ENCODE data around the gene GUCY2C.

Gene GUCY2C

GRCh38 chr12:14695715-14696141, 671 bp downstream of the GUCY2C start:
- ATAC-seq (ENCODE audit: low read depth): no peak
- no peak for TF ChIP-seq CTCF (IDR thresholded peaks at IDR 0.05; ENCODE audit: poor library complexity, severe bottlenecking)

GRCh38 chr12:14694970-14695369, 1.4 kb downstream of the GUCY2C start:
- no peak for ATAC-seq (ENCODE audit: low read depth)
- H3K4me1 ChIP-seq (ENCODE audit: insufficient read depth, poor library complexity, severe bottlenecking): no peaks in the 10 kb centered on the region
- no peaks in the 10 kb centered on the region for H3K9me3 ChIP-seq (ENCODE audit: severe bottlenecking)
- no peak for DNase-seq (ENCODE audit: low spot score)
- H3K27me3 ChIP-seq (ENCODE audit: insufficient read depth, poor library complexity, severe bottlenecking): no peaks in the 10 kb centered on the region
- H3K27ac ChIP-seq (ENCODE audit: poor library complexity, severe bottlenecking): no peak overlapping the region
- H3K36me3 ChIP-seq (ENCODE audit: low read depth): no peaks in the 10 kb centered on the region
- H3K4me3 ChIP-seq (ENCODE audit: severe bottlenecking): no peak overlapping the region
- no peak for TF ChIP-seq CTCF (IDR thresholded peaks at IDR 0.05; ENCODE audit: poor library complexity, severe bottlenecking)

More at GRCh38 chr12:14695715-14696141, 671 bp downstream of the GUCY2C start:
- Histone ChIP-seq H3K27ac (ENCODE audit: poor library complexity, severe bottlenecking) (no peak overlapping the region), H3K4me3 (ENCODE audit: severe bottlenecking) (no peak overlapping the region), H3K27me3 (ENCODE audit: insufficient read depth, poor library complexity, severe bottlenecking) (no peaks in the 10 kb centered on the region), H3K9me3 (ENCODE audit: severe bottlenecking) (no peaks in the 10 kb centered on the region), H3K36me3 (ENCODE audit: low read depth) (no peaks in the 10 kb centered on the region), H3K4me1 (ENCODE audit: insufficient read depth, poor library complexity, severe bottlenecking) (no peaks in the 10 kb centered on the region)
- no peak for DNase-seq (ENCODE audit: low spot score)

- Histone ChIP-seq H3K9me3 (ENCODE audit: severe bottlenecking) (no peaks in the 10 kb centered on the region), H3K27ac (ENCODE audit: poor library complexity, severe bottlenecking) (no peak overlapping the region), H3K4me3 (ENCODE audit: severe bottlenecking) (no peak overlapping the region), H3K27me3 (ENCODE audit: insufficient read depth, poor library complexity, severe bottlenecking) (no peaks in the 10 kb centered on the region), H3K4me1 (ENCODE audit: insufficient read depth, poor library complexity, severe bottlenecking) (no peaks in the 10 kb centered on the region), H3K36me3 (ENCODE audit: low read depth) (no peaks in the 10 kb centered on the region)
- no peak for ATAC-seq (ENCODE audit: low read depth)
- no peak for DNase-seq (ENCODE audit: low spot score)
- TF ChIP-seq CTCF (IDR thresholded peaks at IDR 0.05; ENCODE audit: poor library complexity, severe bottlenecking): no peak
These were observed 2.2 kb downstream of the GUCY2C start for GRCh38 chr12:14694145-14694714.

- DNase-seq (ENCODE audit: low spot score) (no peak), ATAC-seq (ENCODE audit: low read depth) (no peak)
- H3K27me3 ChIP-seq (ENCODE audit: insufficient read depth, poor library complexity, severe bottlenecking): no peaks in the 10 kb centered on the region
- no peak overlapping the region for H3K27ac ChIP-seq (ENCODE audit: poor library complexity, severe bottlenecking)
- no peak for TF ChIP-seq CTCF (IDR thresholded peaks at IDR 0.05; ENCODE audit: poor library complexity, severe bottlenecking)
- no peak overlapping the region for H3K4me3 ChIP-seq (ENCODE audit: severe bottlenecking)
- no peaks in the 10 kb centered on the region for H3K36me3 ChIP-seq (ENCODE audit: low read depth)
- H3K9me3 ChIP-seq (ENCODE audit: severe bottlenecking): no peaks in the 10 kb centered on the region
- H3K4me1 ChIP-seq (ENCODE audit: insufficient read depth, poor library complexity, severe bottlenecking): no peaks in the 10 kb centered on the region
These were observed 3.3 kb downstream of the GUCY2C start for GRCh38 chr12:14693116-14693515.

- no peak overlapping the region for H3K4me3 ChIP-seq (ENCODE audit: severe bottlenecking)
- DNase-seq (ENCODE audit: low spot score): no peak
- H3K9me3 ChIP-seq (ENCODE audit: severe bottlenecking): no peaks in the 10 kb centered on the region
- no peaks in the 10 kb centered on the region for H3K36me3 ChIP-seq (ENCODE audit: low read depth)
- TF ChIP-seq CTCF (IDR thresholded peaks at IDR 0.05; ENCODE audit: poor library complexity, severe bottlenecking): no peak
- ATAC-seq (ENCODE audit: low read depth): no peak
- no peaks in the 10 kb centered on the region for H3K27me3 ChIP-seq (ENCODE audit: insufficient read depth, poor library complexity, severe bottlenecking)
- no peaks in the 10 kb centered on the region for H3K4me1 ChIP-seq (ENCODE audit: insufficient read depth, poor library complexity, severe bottlenecking)
- no peak overlapping the region for H3K27ac ChIP-seq (ENCODE audit: poor library complexity, severe bottlenecking)
These were observed 4.8 kb downstream of the GUCY2C start for GRCh38 chr12:14691560-14691959.
